Thymus (tissue), 11 donors: Measurements from ENCODE around the gene NPC1L1. TPM values are rescaled to one million over a fixed set of nuclear protein-coding genes. Genes with fewer than 3 reads are reported as not detected.
"Not testable (repeated sequence)": the region's sequence is repeated elsewhere in the genome, so short reads cannot be mapped to it uniquely, and the experiment has no call there.

Source experiments
- DNase-seq, 9 donors: peaks; one replicate each; pipeline ENCODE4 v3.0.0-alpha.2; 2013; ENCODE audit warnings: low spot score in 9 of 9, low read depth in 6 of 9, missing footprints in 1 of 9
- H3K27ac ChIP-seq, 2 donors: one replicate each; pipeline ENCODE4 v1.5.1; 2013; ENCODE audit warnings: control low read depth in 1 of 2, low read depth in 1 of 2, low read length in 1 of 2, mild to moderate bottlenecking in 1 of 2, moderate library complexity in 1 of 2
- H3K27me3 ChIP-seq, 2 donors: one replicate each; pipeline ENCODE4 v1.5.1; 2013; ENCODE audit warnings: low read length in 1 of 2; ENCODE audit not compliant: control insufficient read depth in 2 of 2, insufficient read depth in 1 of 2
- H3K36me3 ChIP-seq, 2 donors: one replicate each; pipeline ENCODE4 v1.5.1; 2013; ENCODE audit warnings: low read length in 1 of 2, mild to moderate bottlenecking in 1 of 2, moderate library complexity in 1 of 2; ENCODE audit not compliant: control insufficient read depth in 2 of 2, insufficient read depth in 2 of 2
- H3K4me1 ChIP-seq, 2 donors: one replicate each; pipeline ENCODE4 v1.5.1; 2013; ENCODE audit warnings: low read length in 2 of 2; ENCODE audit not compliant: control insufficient read depth in 2 of 2, insufficient read depth in 2 of 2
- H3K4me3 ChIP-seq, 2 donors: one replicate each; pipeline ENCODE4 v1.5.1; 2013; ENCODE audit warnings: low read length in 2 of 2, control low read depth in 1 of 2, mild to moderate bottlenecking in 1 of 2
- H3K9me3 ChIP-seq, 2 donors: one replicate each; pipeline ENCODE4 v1.5.1; 2013; ENCODE audit warnings: low read length in 1 of 2, mild to moderate bottlenecking in 1 of 2; ENCODE audit not compliant: control insufficient read depth in 2 of 2, insufficient read depth in 1 of 2
- WGBS: extraction: QIAGEN DNeasy Blood & Tissue Kit; methylation state at CpG from one replicate; pipeline ENCODE4 v1.1.7; 2013; 5-methylcytosine and 5-hydroxymethylcytosine counted together
- polyA plus RNA-seq: library from polyadenylated mRNA; stranded (reverse); fragments of 200-250 nt; gene quantifications from one replicate; pipeline ENCODE4 v1.2.3, GENCODE V29; 2013
- total RNA-seq: library from RNA; stranded (reverse); fragments of 120-200 nt; gene quantifications from one replicate; pipeline ENCODE4 v1.2.4, GENCODE V29; 2013
- donor health status: healthy.

Gene NPC1L1
- total and polyA plus RNA-seq, 2 donors, result under 0.01 to 0.14 TPM

DNA sequence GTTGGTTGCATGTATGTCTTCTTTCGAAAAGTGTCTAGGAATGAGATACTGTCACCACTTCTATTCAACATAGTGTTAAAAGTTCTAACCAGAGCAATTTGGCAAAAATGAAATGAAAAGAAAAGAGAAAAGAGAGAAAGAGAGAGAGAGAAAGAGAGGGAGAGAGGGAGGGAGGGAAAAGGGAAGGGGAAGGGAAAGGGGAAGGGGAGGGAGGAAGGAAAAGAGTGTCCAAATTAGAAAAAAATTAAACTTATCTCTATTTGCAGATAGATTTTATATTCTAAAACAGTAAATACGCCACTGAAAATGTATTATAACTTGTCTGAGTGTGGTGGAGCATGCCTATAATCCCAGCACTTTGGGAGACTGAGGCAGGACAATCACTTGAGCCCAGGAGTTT lies 16.4 kb upstream of the NPC1L1 start:
- DNase-seq, result no peak
- Histone ChIP-seq H3K4me3 (no peak overlapping the region), H3K9me3 (no peaks in the 10 kb centered on the region), H3K27me3 (peaks cover 0 to 2% of the 10 kb centered on the region in 2 donors), H3K27ac (no peak overlapping the region), H3K4me1 (no peaks in the 10 kb centered on the region), H3K36me3 (no peaks in the 10 kb centered on the region)
- 94% methylated on average over 2 of the region's 2 CpGs for WGBS

DNA sequence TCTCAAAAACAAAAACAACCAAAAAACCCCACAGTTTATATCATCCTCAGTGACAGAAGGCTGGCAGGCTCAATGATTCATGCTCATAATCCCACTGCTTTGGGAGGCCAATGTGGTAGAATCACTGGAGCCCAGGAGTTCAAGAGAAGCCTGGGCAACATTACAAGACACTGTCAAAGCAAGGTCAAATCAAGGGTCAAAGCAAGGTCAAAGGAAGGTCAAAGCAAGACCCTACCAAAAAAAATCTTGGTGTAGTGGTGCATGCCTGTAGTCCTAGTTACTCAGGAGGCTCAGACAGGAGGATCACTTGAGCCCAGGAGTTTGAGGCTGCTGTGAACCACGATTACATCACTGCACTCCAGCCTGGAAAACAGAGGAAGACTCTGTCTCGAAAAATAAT lies 14.2 kb upstream of the NPC1L1 start:
- Histone ChIP-seq H3K27me3 (peaks cover 0 to 5% of the 10 kb centered on the region in 2 donors), H3K36me3 (no peaks in the 10 kb centered on the region), H3K9me3 (no peaks in the 10 kb centered on the region), H3K4me3 (no peak overlapping the region), H3K27ac (no peak overlapping the region), H3K4me1 (no peaks in the 10 kb centered on the region)
- no peak for DNase-seq
- WGBS, result 94% methylated on average over 2 of the region's 2 CpGs

DNA sequence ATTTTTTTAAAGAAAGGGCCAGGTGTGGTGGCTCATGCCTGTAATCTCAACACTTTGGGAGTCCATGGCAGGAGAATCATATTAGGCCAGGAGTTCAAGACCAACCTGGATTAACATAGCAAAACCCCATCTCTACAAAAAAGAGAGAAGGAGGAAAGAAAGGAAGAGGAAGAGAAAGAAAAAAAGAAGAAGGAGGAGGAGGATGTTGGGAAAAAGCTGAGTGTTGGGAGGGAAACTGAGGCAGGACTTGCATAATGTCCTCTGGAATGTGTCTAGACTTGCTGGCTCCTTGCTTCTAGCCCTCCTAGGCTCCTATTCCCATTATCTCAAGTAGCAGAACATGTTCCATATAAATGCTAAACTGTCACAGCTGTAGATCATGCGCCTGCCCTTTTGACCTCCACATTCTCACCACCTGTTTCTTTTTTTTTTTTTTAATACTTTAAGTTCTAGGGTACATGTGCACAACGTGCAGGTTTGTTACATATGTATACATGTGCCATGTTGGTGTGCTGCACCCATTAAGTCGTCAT lies 11.4 kb upstream of the NPC1L1 start:
- not testable (repeated sequence) for H3K36me3 ChIP-seq, H3K4me3 ChIP-seq, H3K27me3 ChIP-seq, H3K4me1 ChIP-seq, DNase-seq, H3K9me3 ChIP-seq, H3K27ac ChIP-seq
- WGBS, result 75% methylated on average over 3 of the region's 3 CpGs

DNA sequence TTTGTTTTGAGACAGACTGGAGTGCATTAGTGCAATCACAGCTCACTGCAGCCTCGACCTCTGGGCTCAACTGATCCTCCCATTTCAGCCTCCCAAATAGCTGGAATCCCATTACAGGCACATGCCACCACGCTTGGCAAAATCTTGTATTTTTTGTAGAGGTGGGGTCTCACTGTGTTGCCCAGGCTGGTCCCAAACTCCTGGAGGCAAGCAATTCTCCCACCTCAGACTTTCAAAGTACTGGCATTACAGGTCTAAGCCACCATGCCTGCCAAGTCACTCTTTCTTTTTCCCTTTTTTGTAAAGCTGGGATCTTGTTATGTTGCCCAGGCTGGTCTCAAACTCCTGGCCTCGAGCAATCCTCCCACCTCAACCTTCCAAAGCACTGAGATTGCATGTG lies 8.3 kb upstream of the NPC1L1 start:
- 89% methylated on average over 3 of the region's 3 CpGs for WGBS
- Histone ChIP-seq H3K4me1 (no peaks in the 10 kb centered on the region), H3K27ac (no peak overlapping the region), H3K9me3 (no peaks in the 10 kb centered on the region), H3K27me3 (peaks cover 0 to 6% of the 10 kb centered on the region in 2 donors), H3K36me3 (no peaks in the 10 kb centered on the region), H3K4me3 (no peak overlapping the region)
- no peak for DNase-seq

DNA sequence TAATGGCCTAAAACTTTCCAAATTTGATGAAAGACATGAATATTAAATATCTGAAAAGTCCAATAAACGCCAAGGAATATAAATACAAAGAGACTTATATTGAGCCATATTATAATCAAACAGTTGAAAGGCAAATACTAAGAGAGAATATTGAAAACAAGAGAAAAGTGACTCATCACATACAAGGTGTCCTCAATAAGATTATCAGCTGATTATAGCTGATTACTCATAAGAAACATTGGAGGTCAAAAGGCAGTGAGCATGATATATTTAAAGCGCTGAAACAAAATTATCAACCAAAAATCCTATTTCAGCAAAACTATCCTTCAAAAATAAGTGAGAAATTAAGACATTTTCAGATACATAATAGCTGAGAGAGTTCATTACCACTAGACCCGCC lies 7.8 kb upstream of the NPC1L1 start:
- 96% methylated on average over 3 of the region's 3 CpGs for WGBS
- no peak for DNase-seq
- Histone ChIP-seq H3K9me3 (no peaks in the 10 kb centered on the region), H3K27me3 (peaks cover 0 to 6% of the 10 kb centered on the region in 2 donors), H3K27ac (no peak overlapping the region), H3K4me3 (no peak overlapping the region), H3K4me1 (no peaks in the 10 kb centered on the region), H3K36me3 (no peaks in the 10 kb centered on the region)

DNA sequence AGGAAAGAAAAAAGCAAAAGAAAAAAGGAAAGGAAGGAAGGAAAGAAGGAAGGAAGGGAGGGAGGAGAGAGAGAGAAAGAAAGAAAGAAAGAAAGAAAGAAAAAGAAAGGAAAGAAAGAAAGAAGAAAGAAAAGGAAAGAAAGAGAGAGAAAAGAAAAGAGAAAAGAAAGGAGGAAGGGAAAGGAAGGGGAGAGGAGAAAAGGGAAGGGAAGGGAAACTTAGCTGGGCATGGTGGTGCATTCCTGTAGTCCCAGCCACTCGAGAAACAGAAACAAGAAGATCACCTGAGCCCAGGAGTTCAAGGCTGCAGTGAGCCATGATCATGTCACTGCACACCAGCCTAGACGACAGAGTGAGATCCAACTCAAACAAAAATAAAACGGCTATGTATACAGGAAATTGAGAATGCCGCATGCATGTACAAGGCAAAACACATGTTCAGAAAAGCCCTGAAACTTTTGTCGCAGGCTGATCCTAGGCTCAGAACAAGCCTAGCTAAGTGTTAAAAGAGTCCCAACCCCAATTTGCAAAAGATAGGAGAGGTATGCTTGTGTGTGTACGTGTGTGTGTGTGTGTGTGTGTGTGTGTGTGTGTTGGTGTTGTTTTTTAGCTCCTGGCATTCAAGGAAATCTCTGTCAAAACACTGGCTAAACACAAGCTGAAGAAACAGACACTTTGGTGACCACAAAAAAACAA lies 6.6 kb upstream of the NPC1L1 start:
- Histone ChIP-seq H3K4me3 (no peak overlapping the region), H3K9me3 (no peaks in the 10 kb centered on the region), H3K4me1 (no peaks in the 10 kb centered on the region), H3K36me3 (no peaks in the 10 kb centered on the region), H3K27me3 (peaks cover 0 to 5% of the 10 kb centered on the region in 2 donors), H3K27ac (no peak overlapping the region)
- 63% methylated on average over 6 of the region's 6 CpGs for WGBS
- DNase-seq, result peak in 1 of 9 donors; percentile 14

DNA sequence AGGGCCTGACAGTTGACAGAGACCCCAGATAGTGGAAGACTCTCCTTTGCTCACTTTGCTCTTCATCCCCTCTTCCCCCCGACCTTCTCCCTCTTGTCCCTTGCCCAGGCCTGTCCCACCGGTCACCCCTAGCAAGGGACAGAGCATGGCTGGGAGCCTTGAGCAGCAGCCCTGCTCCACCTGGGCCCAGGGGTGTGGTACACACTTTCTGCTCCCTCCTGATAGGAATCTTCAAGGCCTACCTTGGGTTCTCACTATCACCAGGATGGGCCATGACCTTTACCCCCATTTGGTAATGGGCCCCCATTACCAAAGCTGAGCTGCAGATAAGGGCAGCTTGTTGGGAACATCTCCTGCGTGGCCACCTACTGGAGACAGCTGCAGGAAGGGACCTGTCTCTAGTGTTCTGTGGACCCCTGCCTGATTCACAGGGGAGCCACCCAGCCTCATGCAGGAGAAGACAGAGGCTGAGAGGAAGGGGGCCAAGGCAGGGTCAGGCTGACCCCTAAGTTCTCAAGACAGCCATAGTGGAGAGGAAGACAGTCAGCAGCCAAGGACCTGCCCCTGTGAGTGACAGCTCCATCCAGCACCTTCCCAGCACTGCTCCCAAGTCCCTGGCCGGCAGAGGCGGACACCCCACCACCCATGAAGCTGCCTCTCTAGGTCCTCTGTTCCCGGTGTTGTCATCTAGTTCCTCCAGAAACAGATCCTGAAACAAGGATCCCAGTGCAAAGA lies 913 bp upstream of the NPC1L1 start:
- 94% methylated on average over 6 of the region's 6 CpGs for WGBS
- DNase-seq, result no peak
- Histone ChIP-seq H3K4me3 (no peak overlapping the region), H3K36me3 (no peaks in the 10 kb centered on the region), H3K27ac (no peak overlapping the region), H3K27me3 (peaks cover 0 to 2% of the 10 kb centered on the region in 2 donors), H3K4me1 (no peaks in the 10 kb centered on the region), H3K9me3 (no peaks in the 10 kb centered on the region)

DNA sequence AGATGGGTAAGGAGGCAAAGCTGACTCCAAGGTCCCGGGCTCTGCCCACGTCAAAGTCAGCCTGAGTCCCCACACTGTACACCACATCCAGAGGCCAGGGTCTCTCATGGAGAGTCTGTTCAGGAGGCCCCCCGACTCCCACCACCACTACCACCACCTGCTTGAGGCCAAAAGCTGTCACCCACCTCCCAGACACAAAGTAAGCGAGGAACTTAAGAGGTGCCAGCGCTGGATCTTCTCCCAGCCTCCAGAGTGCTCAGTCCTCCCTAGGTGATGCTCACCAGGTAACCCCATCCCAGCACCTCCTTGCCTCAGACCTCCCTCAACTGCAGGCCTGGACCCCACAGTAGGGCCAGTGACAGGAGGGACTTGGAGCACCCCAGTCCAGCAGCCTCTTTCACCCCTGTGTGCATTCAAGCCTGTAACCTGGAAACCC lies 520 bp downstream of the NPC1L1 start:
- H3K4me1 ChIP-seq, result no peaks in the 10 kb centered on the region
- H3K27me3 ChIP-seq, result no peaks in the 10 kb centered on the region
- no peak overlapping the region for H3K4me3 ChIP-seq
- H3K27ac ChIP-seq, result no peak overlapping the region
- WGBS, result 96% methylated on average over 5 of the region's 5 CpGs
- DNase-seq, result no peak
- H3K9me3 ChIP-seq, result no peaks in the 10 kb centered on the region
- H3K36me3 ChIP-seq, result no peaks in the 10 kb centered on the region
